Lung (tissue), 16 donors: ENCODE data around the gene BRWD1. TPM values are rescaled to one million over a fixed set of nuclear protein-coding genes. Genes with fewer than 3 reads are reported as not detected.

Experiments
- ATAC-seq: fragments of 200-7000 bp; cut with Tn5 transposase; one replicate; pipeline ENCODE4 v1.9.1; 2020; ENCODE audit warnings: moderate number of reproducible peaks; ENCODE audit not compliant: insufficient read depth, low FRiP score
- DNase-seq, 3 donors: peaks; one replicate each; pipeline ENCODE4 v3.0.0-alpha.2; 2013 to 2017
- H3K27ac ChIP-seq, 2 donors: one replicate each; pipeline ENCODE4 v1.5.1; 2013; ENCODE audit warnings: mild to moderate bottlenecking in 2 of 2, moderate library complexity in 2 of 2, control low read depth in 1 of 2, inconsistent platforms in 1 of 2, low read depth in 1 of 2, low read length in 1 of 2
- H3K27me3 ChIP-seq, 3 donors: one replicate each; pipeline ENCODE4 v1.5.1; 2013; ENCODE audit warnings: low read length in 2 of 3; ENCODE audit not compliant: control insufficient read depth in 3 of 3, insufficient read depth in 3 of 3
- H3K36me3 ChIP-seq, 4 donors: one replicate each; pipeline ENCODE4 v1.5.1; 2013; ENCODE audit warnings: low read length in 4 of 4, mild to moderate bottlenecking in 1 of 4, moderate library complexity in 1 of 4; ENCODE audit not compliant: control insufficient read depth in 4 of 4, insufficient read depth in 4 of 4
- H3K4me1 ChIP-seq, 5 donors: one replicate each; pipeline ENCODE4 v1.5.1; 2013; ENCODE audit warnings: low read length in 5 of 5, mild to moderate bottlenecking in 2 of 5, moderate library complexity in 1 of 5; ENCODE audit not compliant: control insufficient read depth in 5 of 5, insufficient read depth in 5 of 5
- H3K4me3 ChIP-seq: one replicate; pipeline ENCODE4 v1.5.1; 2013; ENCODE audit warnings: mild to moderate bottlenecking, control low read depth, moderate library complexity
- H3K9ac ChIP-seq, 2 donors: one replicate each; pipeline ENCODE4 v1.5.1; 2013; ENCODE audit warnings: low read length in 2 of 2, control low read depth in 1 of 2; ENCODE audit not compliant: insufficient read depth in 1 of 2
- H3K9me3 ChIP-seq, 4 donors: one replicate each; pipeline ENCODE4 v1.5.1; 2013; ENCODE audit warnings: low read length in 3 of 4, mild to moderate bottlenecking in 1 of 4, moderate library complexity in 1 of 4; ENCODE audit not compliant: control insufficient read depth in 4 of 4, insufficient read depth in 3 of 4
- WGBS, 2 donors: extraction: QIAGEN DNeasy Blood & Tissue Kit; methylation state at CpG; one replicate each; pipeline ENCODE4 v1.1.7; 2013; 5-methylcytosine and 5-hydroxymethylcytosine counted together
- long read RNA-seq, 5 donors: transcript quantifications; one replicate each; lab custom pipeline, GENCODE V29; 2026
- polyA plus RNA-seq, 2 donors: library from polyadenylated mRNA; stranded (reverse); fragments of 200-250 nt; gene quantifications; one replicate each; pipeline ENCODE4 v1.2.1, GENCODE V29; 2013
- total RNA-seq, 2 donors: library from RNA; depleted of rRNA in 1 of 2; stranded (reverse); fragments of >200 nt in 1 of 2; gene quantifications; one replicate each; pipeline ENCODE4 v1.2.1, GENCODE V29; 2014 to 2021
- TF ChIP-seq, protein P1 (sequence below): IDR thresholded peaks from 2 replicates; pipeline ENCODE4 v1.5.1; 2012; ENCODE audit warnings: mild to moderate bottlenecking; ENCODE audit errors: control extremely low read depth, extremely low read depth
- donor health status: control.
- donor health status: control.
- donor health status: Bipolar disorder and iron deficiency.
- donor health status: healthy.
- donor health status: DM: yes; HTN: yes; CAD: no.

Gene BRWD1
- total RNA-seq (100 to 1,000 TPM in 1 of 2 donors, 10 to 100 TPM in 1; 30.7 to 145 TPM), polyA plus RNA-seq (1 to 10 TPM; 9.5 to 9.6 TPM)
- long read RNA-seq, donor 1, transcript BRWD1-202 (5 exons, 2,495 nt): major isoform, 13 of 14 reads
- long read RNA-seq, donor 1, partial matches to known transcripts: 0 of 14 reads
- long read RNA-seq, donor 1, other reads (novel, unspliced or antisense): 0 of 14 reads
- long read RNA-seq, donor 2, transcript BRWD1-202 (5 exons, 2,495 nt): major isoform, 5 of 5 reads
- long read RNA-seq, donor 2, partial matches to known transcripts: 0 of 5 reads
- long read RNA-seq, donor 2, other reads (novel, unspliced or antisense): 0 of 5 reads
- long read RNA-seq, donor 3, partial matches to known transcripts: 0 of 2 reads
- long read RNA-seq, donor 3, other reads (novel, unspliced or antisense): 0 of 2 reads
- long read RNA-seq, donor 4, partial matches to known transcripts: 0 of 5 reads
- long read RNA-seq, donor 4, other reads (novel, unspliced or antisense): 0 of 5 reads
- long read RNA-seq, donor 5, full-length matches to known transcripts: 15 of 21 reads
- long read RNA-seq, donor 5, partial matches to known transcripts: 6 of 21 reads
- long read RNA-seq, donor 5, other reads (novel, unspliced or antisense): 0 of 21 reads

DNA sequence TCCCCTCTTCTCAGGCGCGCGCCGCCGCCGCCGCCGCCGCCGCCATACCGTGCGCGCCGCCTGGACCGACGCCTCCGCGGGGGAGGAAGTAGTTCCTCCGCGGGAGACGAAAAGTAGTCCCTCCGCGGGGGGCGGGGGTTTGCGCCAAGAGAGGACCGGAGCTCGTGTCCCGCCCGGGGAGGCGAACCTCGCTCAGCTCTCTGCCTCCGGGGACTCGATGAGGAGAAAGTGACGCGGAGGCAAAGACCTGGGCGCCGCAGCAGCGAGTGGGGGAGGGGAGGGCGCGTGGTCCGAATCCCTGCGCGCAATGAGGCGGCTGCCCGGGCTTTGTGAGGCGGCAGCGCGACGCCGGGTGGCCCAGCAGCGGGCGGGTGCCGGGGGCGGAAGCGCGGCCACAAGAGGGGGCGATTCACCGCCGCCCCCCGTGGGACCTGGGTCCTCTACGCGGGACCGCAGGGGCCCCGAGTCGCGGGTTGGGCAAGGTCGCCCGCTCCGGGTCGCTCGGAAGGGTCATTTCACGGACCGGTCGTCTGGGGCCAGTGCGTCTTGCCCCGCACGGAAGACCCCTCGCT lies at the start of gene BRWD1:
Gene BRWD1 (minus strand): TSS at position 62 of the 572 bp plus-strand sequence. CDS start 141 bp downstream, outside the sequence.
- Histone ChIP-seq H3K27ac (peak within 1 kb of the TSS; percentile 98 to 100), H3K36me3 (peaks cover 0 to 8% (median 4%) of the 10 kb centered on the region in 4 donors), H3K4me1 (peaks cover 2 to 23% (median 5%) of the 10 kb centered on the region in 5 donors), H3K4me3 (peak within 1 kb of the TSS; percentile 92), H3K9me3 (no peaks in the 10 kb centered on the region), H3K9ac (peak within 1 kb of the TSS; percentile 20 to 50), H3K27me3 (no peaks in the 10 kb centered on the region)
- peak; percentile 86 for ATAC-seq
- TF ChIP-seq, protein P1, sequence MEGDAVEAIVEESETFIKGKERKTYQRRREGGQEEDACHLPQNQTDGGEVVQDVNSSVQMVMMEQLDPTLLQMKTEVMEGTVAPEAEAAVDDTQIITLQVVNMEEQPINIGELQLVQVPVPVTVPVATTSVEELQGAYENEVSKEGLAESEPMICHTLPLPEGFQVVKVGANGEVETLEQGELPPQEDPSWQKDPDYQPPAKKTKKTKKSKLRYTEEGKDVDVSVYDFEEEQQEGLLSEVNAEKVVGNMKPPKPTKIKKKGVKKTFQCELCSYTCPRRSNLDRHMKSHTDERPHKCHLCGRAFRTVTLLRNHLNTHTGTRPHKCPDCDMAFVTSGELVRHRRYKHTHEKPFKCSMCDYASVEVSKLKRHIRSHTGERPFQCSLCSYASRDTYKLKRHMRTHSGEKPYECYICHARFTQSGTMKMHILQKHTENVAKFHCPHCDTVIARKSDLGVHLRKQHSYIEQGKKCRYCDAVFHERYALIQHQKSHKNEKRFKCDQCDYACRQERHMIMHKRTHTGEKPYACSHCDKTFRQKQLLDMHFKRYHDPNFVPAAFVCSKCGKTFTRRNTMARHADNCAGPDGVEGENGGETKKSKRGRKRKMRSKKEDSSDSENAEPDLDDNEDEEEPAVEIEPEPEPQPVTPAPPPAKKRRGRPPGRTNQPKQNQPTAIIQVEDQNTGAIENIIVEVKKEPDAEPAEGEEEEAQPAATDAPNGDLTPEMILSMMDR: no peak
- DNase-seq: peak; percentile 89 to 94 (median 90)
- 1% methylated on average over 48 to 78 of the region's 78 CpGs for WGBS, 2 donors

DNA sequence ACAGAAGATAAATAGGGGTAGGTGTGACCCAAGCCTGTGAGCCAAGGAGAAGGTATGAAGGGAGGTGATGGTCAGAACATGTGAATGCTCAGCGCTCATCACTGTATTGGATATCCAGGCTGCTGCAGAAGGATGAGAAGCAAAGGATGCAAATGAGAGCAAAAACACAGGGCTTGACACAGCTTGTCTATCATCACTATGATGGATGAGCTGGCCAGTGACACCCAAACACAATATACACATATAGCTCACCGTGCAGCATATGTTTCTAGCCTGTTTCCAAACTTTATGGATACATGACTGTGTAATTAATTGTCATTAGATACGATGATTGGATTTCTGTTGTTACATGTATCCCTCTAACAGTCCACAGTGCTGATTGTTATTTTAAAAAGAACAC lies 49.3 kb upstream of the BRWD1 start:
- Histone ChIP-seq H3K36me3 (no peaks in the 10 kb centered on the region), H3K27ac (no peak overlapping the region), H3K4me3 (no peak overlapping the region), H3K27me3 (no peaks in the 10 kb centered on the region), H3K9me3 (peaks cover 0 to 2% (median 0%) of the 10 kb centered on the region in 4 donors), H3K4me1 (no peaks in the 10 kb centered on the region), H3K9ac (no peak overlapping the region)
- WGBS, 2 donors: 81 to 92% methylated on average over 3 of the region's 3 CpGs
- no peak for DNase-seq
- ATAC-seq: no peak
- TF ChIP-seq, protein P1: no peak

DNA sequence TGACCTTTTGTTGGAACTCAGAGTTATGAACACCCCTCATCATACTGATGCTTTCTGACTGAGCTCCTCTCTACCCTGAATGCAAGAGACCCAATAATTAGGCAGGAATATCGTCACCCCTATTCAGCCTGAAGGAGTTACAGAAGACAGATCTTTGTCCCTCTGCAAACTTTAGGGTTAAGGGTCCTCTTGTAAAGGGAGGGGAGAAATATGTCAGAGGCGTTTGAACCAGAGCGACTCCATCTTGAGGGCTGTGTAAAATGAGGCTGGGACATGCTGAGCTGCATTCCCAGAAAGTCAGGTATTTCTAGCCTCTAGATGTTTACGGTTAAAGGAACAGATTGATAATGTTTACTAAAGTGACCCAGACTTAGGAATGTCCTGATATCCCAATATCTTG lies 46.0 kb upstream of the BRWD1 start:
- H3K4me3 ChIP-seq: no peak overlapping the region
- H3K36me3 ChIP-seq: no peaks in the 10 kb centered on the region
- no peak overlapping the region for H3K9ac ChIP-seq
- no peak for DNase-seq
- no peaks in the 10 kb centered on the region for H3K4me1 ChIP-seq
- no peak overlapping the region for H3K27ac ChIP-seq
- ATAC-seq: no peak
- no peaks in the 10 kb centered on the region for H3K27me3 ChIP-seq
- peaks cover 0 to 2% (median 0%) of the 10 kb centered on the region in 4 donors for H3K9me3 ChIP-seq
- TF ChIP-seq, protein P1: no peak
- WGBS, 2 donors: 76 to 93% methylated on average over 4 of the region's 4 CpGs
